IMR-90 (cell line): ENCODE measurements around the gene LYPD8. TPM values are rescaled to one million over a fixed set of nuclear protein-coding genes. Genes with fewer than 3 reads are reported as not detected.

Source experiments
- ATAC-seq: fragments of 200-7000 bp; cut with Tn5 transposase; 2 replicates; pipeline ENCODE4 v1.9.1; 2020; ENCODE audit warnings: low read depth, mild to moderate bottlenecking, moderate library complexity
- BruUV-seq: library from RNA; stranded (reverse); fragments of 400-500 nt; replicated peaks from 2 replicates; lab custom pipeline; 2021; lab: Mats Ljungman, UMichigan
- CTCF ChIA-PET: fragments of 300-600 bp; formaldehyde crosslinking; extraction: SDS; loops from one replicate; lab custom pipeline; 2021; ENCODE audit warnings: antibody characterized with exemption; lab: Yijun Ruan, JAX
- POLR2A ChIA-PET: fragments of 300-600 bp; sonication (Branson Sonifier 250); formaldehyde crosslinking; loops from one replicate; lab custom pipeline; 2022; ENCODE audit warnings: antibody characterized with exemption; ENCODE audit not compliant: unreplicated experiment; lab: Charles Lee
- DNase-seq: peaks from one replicate; pipeline ENCODE4 v3.0.0; 2013
- H2AFZ ChIP-seq: replicated peaks from 2 replicates; pipeline ENCODE3; 2013; ENCODE audit warnings: low read length, mild to moderate bottlenecking; ENCODE audit not compliant: poor library complexity
- H2AK5ac ChIP-seq: 2 replicates; pipeline ENCODE4 v1.6.1; 2013; ENCODE audit warnings: low read depth, low read length, inconsistent platforms
- H2AK9ac ChIP-seq: replicated peaks from 2 replicates; pipeline ENCODE3; 2013; ENCODE audit warnings: mild to moderate bottlenecking, low read depth, low read length, moderate library complexity; ENCODE audit not compliant: poor library complexity
- H2BK120ac ChIP-seq: 2 replicates; pipeline ENCODE4 v1.6.1; 2013; ENCODE audit warnings: low read depth, low read length, inconsistent platforms
- H2BK15ac ChIP-seq: 3 replicates; pipeline ENCODE4 v1.6.1; 2013; ENCODE audit warnings: low read depth, low read length, inconsistent platforms
- H2BK20ac ChIP-seq: 2 replicates; pipeline ENCODE4 v1.6.1; 2013; ENCODE audit warnings: low read depth, mild to moderate bottlenecking, inconsistent platforms, low read length, moderate library complexity
- H2BK5ac ChIP-seq: 2 replicates; pipeline ENCODE4 v1.6.1; 2013; ENCODE audit warnings: mild to moderate bottlenecking, low read depth, low read length, inconsistent platforms; ENCODE audit not compliant: poor library complexity, severe bottlenecking
- H3K14ac ChIP-seq: replicated peaks from 2 replicates; pipeline ENCODE4 v1.6.1; 2013; ENCODE audit warnings: low read depth, low read length, inconsistent platforms
- H3K18ac ChIP-seq: 2 replicates; pipeline ENCODE4 v1.6.1; 2013; ENCODE audit warnings: low read depth, low read length, control low read depth
- H3K23ac ChIP-seq: 2 replicates; pipeline ENCODE4 v1.6.1; 2013; ENCODE audit warnings: low read depth, low read length, inconsistent platforms
- H3K27ac ChIP-seq: 2 replicates; pipeline ENCODE4 v1.5.1; 2013; ENCODE audit warnings: mild to moderate bottlenecking, control low read depth, low read length; ENCODE audit not compliant: insufficient read depth
- H3K27me3 ChIP-seq: 2 replicates; pipeline ENCODE4 v1.6.1; 2013; ENCODE audit warnings: low read length; ENCODE audit not compliant: control insufficient read depth, insufficient read depth
- H3K36me3 ChIP-seq: 2 replicates; pipeline ENCODE4 v1.6.1; 2013; ENCODE audit warnings: low read length, mixed read lengths; ENCODE audit not compliant: control insufficient read depth, insufficient read depth
- H3K4ac ChIP-seq: 2 replicates; pipeline ENCODE4 v1.6.1; 2013; ENCODE audit warnings: low read depth, low read length, inconsistent platforms
- H3K4me1 ChIP-seq: 2 replicates; pipeline ENCODE4 v1.6.1; 2013; ENCODE audit warnings: low read length, mixed read lengths; ENCODE audit not compliant: control insufficient read depth, insufficient read depth
- H3K4me2 ChIP-seq: 2 replicates; pipeline ENCODE4 v1.6.1; 2013; ENCODE audit warnings: low read depth, mild to moderate bottlenecking, control low read depth, low read length, moderate library complexity
- H3K4me3 ChIP-seq: 2 replicates; pipeline ENCODE4 v1.5.1; 2013; ENCODE audit warnings: low read depth, mild to moderate bottlenecking, control low read depth, low read length, moderate library complexity; ENCODE audit not compliant: insufficient read depth
- H3K56ac ChIP-seq: 2 replicates; pipeline ENCODE4 v1.6.1; 2013; ENCODE audit warnings: low read length, inconsistent platforms; ENCODE audit not compliant: insufficient read depth; ENCODE audit errors: extremely low read depth
- H3K79me1 ChIP-seq, 2 experiments: 2 replicates each; pipeline ENCODE4 v1.6.1; 2013; ENCODE audit warnings: low read length in 2 of 2, inconsistent platforms in 1 of 2, low read depth in 1 of 2
- H3K9ac ChIP-seq: 2 replicates; pipeline ENCODE4 v1.6.1; 2013; ENCODE audit warnings: low read depth, low read length, control low read depth
- H3K9me1 ChIP-seq: 2 replicates; pipeline ENCODE4 v1.6.1; 2013; ENCODE audit warnings: low read length, inconsistent platforms; ENCODE audit not compliant: insufficient read depth
- H3K9me3 ChIP-seq: 2 replicates; pipeline ENCODE4 v1.6.1; 2013; ENCODE audit warnings: low read length; ENCODE audit not compliant: control insufficient read depth, insufficient read depth
- H4K20me1 ChIP-seq: 2 replicates; pipeline ENCODE4 v1.6.1; 2013; ENCODE audit warnings: low read length, inconsistent platforms; ENCODE audit not compliant: insufficient read depth
- H4K5ac ChIP-seq: 2 replicates; pipeline ENCODE4 v1.6.1; 2013; ENCODE audit warnings: mild to moderate bottlenecking, low read depth, low read length, control low read depth
- H4K8ac ChIP-seq, 2 experiments: 2 replicates each; pipeline ENCODE4 v1.6.1; 2013; ENCODE audit warnings: low read depth in 2 of 2, low read length in 2 of 2, control low read depth in 1 of 2, inconsistent platforms in 1 of 2
- H4K91ac ChIP-seq: 2 replicates; pipeline ENCODE4 v1.6.1; 2013; ENCODE audit warnings: low read depth, low read length, inconsistent platforms; ENCODE audit not compliant: insufficient read depth
- MAZ ChIP-seq: IDR thresholded peaks from 2 replicates; pipeline ENCODE4 v1.6.1; 2012; ENCODE audit warnings: low read depth, mild to moderate bottlenecking, low read length, improper control_type of control experiment, moderate library complexity, borderline replicate concordance
- WGBS, 2 experiments: methylation state at CpG; one replicate each; pipeline versions ENCODE4 v1.1.5 to v1.1.7; 2013; ENCODE audit warnings: missing lambda C conversion rate in 2 of 2; ENCODE audit not compliant: insufficient read length in 1 of 2; ENCODE audit errors: extremely low coverage in 2 of 2; 5-methylcytosine and 5-hydroxymethylcytosine counted together
- dilution Hi-C: fragments of 300-500 bp; cut with HindIII; formaldehyde crosslinking; loops from one replicate; pipeline ENCODE4 v1.14.3; 2018; ENCODE audit warnings: low sequenced_read_pairs; ENCODE audit not compliant: unreplicated experiment
- in situ Hi-C: fragments of 300-500 bp; cut with MboI; formaldehyde crosslinking; loops from 3 replicates; pipeline ENCODE4 v1.14.3; 2019; ENCODE audit warnings: low sequenced_read_pairs, inconsistent platforms, mixed read lengths
- intact Hi-C: fragments of 100-400 bp; cut with micrococcal nuclease; formaldehyde crosslinking; loops from 2 replicates; pipeline ENCODE4 v1.10.0; 2022
- polyA plus RNA-seq, 3 experiments: library from polyadenylated mRNA; depleted of rRNA; stranded (reverse); fragments of >200 nt; gene quantifications; 2 replicates each; pipeline ENCODE4 v1.2.3, GENCODE V29; 2012; ENCODE audit warnings: low replicate concordance in 1 of 3
- total RNA-seq: library from RNA; depleted of rRNA; stranded (reverse); fragments of >200 nt; gene quantifications from 2 replicates; pipeline ENCODE4 v1.2.3, GENCODE V29; 2012

LYPD8 gene
- total and polyA plus RNA-seq, 2 of the 4 experiments (the other 2 are of a cell fraction): not detected

- DNase-seq (peak; percentile 5), ATAC-seq (no peak)
- WGBS, 2 experiments: no CpG with 5 or more reads among the region's 13 CpGs
- Histone ChIP-seq H2BK5ac (no peak overlapping the region), H3K56ac (no peak overlapping the region), H3K18ac (no peak overlapping the region), H2BK20ac (no peak overlapping the region), H2AFZ (no peak overlapping the region), H2BK120ac (no peak overlapping the region), H3K4me3 (no peak overlapping the region), H3K4ac (no peak overlapping the region), H3K9me1 (no peaks in the 10 kb centered on the region), H3K4me2 (no peak overlapping the region), H4K91ac (no peak overlapping the region), H3K9me3 (peaks cover 24% of the 10 kb centered on the region), H4K8ac (no peak overlapping the region), H4K20me1 (no peaks in the 10 kb centered on the region), H2BK15ac (no peak overlapping the region), H4K5ac (no peak overlapping the region), H3K14ac (no peak overlapping the region), H2AK5ac (no peak overlapping the region), H2AK9ac (no peak overlapping the region), H3K36me3 (no peaks in the 10 kb centered on the region), H3K79me1 (no peaks in the 10 kb centered on the region), H3K23ac (no peak overlapping the region), H3K9ac (no peak overlapping the region), H3K4me1 (no peaks in the 10 kb centered on the region), H3K27ac (no peak overlapping the region), H3K27me3 (no peaks in the 10 kb centered on the region)
- TF ChIP-seq MAZ: no peak
- ChIA-PET POLR2A (no interaction called here), CTCF (no interaction called here)
- dilution Hi-C loops (no loop called here), in situ Hi-C loops (no loop called here), intact Hi-C loops (no loop called here)
- BruUV-seq: no TSS peak
Measured at GRCh38 chr1:248695451-248696132, 60.0 kb downstream of the LYPD8 start.
